Sigmoid colon (tissue), 4 donors: Measurements from ENCODE around the gene IRF5.

Experiments used
- POLR2A ChIP-seq, 2 donors: fragments of 450-650 bp; IDR thresholded peaks; one replicate each; pipeline ENCODE4 v1.6.1; 2016; ENCODE audit warnings: antibody characterized with exemption in 2 of 2, mild to moderate bottlenecking in 2 of 2, moderate library complexity in 2 of 2
- POLR2AphosphoS5 ChIP-seq, 4 donors: sonication (generic); formaldehyde crosslinking; IDR thresholded peaks; one replicate each; pipeline ENCODE4 v1.6.1; 2017; ENCODE audit warnings: antibody characterized with exemption in 4 of 4
- TF ChIP-seq, protein P1 (sequence below), 4 experiments: fragments of 450-650 bp in 3 of 4; fragments of 200-600 bp in 1 of 4; IDR thresholded peaks; one replicate each; pipeline ENCODE4 v1.5.1; 2016 to 2019; ENCODE audit warnings: antibody characterized with exemption in 4 of 4, mild to moderate bottlenecking in 3 of 4, moderate library complexity in 2 of 4

DNA sequence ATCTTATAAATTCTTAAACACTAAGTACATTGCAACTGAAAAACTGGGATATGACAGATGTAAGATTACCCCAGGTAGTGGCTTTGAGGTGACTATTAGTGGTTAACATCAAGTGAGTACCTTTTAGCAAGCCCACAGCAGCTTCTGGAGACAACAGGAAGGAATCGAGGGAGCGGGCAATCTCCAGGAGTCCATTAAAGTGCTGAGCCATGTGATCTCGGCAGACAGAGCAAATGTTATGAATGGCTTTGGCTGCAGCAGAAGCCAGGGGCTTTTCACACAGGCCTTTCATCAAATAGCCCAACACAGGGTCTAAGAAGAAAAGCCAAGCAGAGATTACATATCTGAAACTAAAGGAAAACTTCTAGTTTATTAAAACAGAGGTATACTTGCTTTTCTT, 48.9 kb downstream of the IRF5 start:
- TF ChIP-seq POLR2AphosphoS5 (IDR thresholded peaks at IDR 0.05) (no peak), POLR2A (IDR thresholded peaks at IDR 0.05) (no peak)
- TF ChIP-seq, protein P1, sequence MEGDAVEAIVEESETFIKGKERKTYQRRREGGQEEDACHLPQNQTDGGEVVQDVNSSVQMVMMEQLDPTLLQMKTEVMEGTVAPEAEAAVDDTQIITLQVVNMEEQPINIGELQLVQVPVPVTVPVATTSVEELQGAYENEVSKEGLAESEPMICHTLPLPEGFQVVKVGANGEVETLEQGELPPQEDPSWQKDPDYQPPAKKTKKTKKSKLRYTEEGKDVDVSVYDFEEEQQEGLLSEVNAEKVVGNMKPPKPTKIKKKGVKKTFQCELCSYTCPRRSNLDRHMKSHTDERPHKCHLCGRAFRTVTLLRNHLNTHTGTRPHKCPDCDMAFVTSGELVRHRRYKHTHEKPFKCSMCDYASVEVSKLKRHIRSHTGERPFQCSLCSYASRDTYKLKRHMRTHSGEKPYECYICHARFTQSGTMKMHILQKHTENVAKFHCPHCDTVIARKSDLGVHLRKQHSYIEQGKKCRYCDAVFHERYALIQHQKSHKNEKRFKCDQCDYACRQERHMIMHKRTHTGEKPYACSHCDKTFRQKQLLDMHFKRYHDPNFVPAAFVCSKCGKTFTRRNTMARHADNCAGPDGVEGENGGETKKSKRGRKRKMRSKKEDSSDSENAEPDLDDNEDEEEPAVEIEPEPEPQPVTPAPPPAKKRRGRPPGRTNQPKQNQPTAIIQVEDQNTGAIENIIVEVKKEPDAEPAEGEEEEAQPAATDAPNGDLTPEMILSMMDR (IDR thresholded peaks at IDR 0.05), result no peak
